Fibroblast of skin of abdomen (primary cell): ENCODE results near the gene RAPGEF1.
"Not testable (repeated sequence)": the region's sequence is repeated elsewhere in the genome, so short reads cannot be mapped to it uniquely, and the experiment has no call there.

ENCODE experiments used
- DNase-seq: peaks from one replicate; pipeline ENCODE4 v3.0.0-alpha.2; 2013

The RAPGEF1 gene

GRCh38 chr9:131668439-131669268 is 71.2 kb downstream of the RAPGEF1 start:
- DNase-seq = peak; percentile 68

- DNase-seq = no peak
Measured at GRCh38 chr9:131668057-131668438, 71.8 kb downstream of the RAPGEF1 start.

GRCh38 chr9:131667576-131667975 is 72.3 kb downstream of the RAPGEF1 start:
- DNase-seq = no peak

GRCh38 chr9:131666774-131667173 is 73.1 kb downstream of the RAPGEF1 start:
- DNase-seq = no peak

GRCh38 chr9:131666029-131666428 is 73.8 kb downstream of the RAPGEF1 start:
- peak; percentile 16 for DNase-seq

DNA sequence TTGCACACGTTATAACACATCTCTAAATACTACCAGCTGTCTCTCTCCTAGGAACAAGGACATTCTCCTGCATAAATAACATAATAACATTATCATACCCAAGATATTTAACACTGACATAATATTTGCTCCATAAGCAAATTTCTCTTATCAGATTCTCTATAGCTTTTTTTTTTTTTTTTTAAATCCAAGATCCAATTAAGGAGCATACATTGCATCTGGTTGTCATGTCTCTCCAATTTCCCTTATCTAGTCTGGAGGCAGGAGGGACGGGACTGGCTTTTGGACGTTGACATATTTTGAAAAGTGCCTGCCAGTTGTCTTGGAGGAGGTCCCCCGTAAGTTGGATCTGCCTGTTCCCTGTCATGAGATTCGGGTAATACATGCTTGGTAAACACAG is 76.6 kb downstream of the RAPGEF1 start:
- no peak for DNase-seq

DNA sequence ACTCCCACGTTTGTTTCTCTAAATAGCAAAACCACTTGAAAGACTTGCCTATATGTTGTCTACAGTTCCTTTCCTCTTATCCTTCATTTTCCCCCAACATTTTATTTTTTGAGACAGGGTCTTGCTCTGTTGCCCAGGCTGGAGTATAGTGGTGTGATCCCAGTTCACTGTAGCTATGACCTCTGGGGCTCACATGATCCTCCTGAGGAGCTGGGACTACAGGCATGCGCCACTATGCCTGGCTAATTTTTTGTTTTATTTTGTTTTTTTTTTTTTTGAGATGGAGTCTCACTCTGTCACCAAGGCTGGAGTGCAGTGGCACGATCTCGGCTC is 77.6 kb downstream of the RAPGEF1 start:
- not testable (repeated sequence) for DNase-seq

DNA sequence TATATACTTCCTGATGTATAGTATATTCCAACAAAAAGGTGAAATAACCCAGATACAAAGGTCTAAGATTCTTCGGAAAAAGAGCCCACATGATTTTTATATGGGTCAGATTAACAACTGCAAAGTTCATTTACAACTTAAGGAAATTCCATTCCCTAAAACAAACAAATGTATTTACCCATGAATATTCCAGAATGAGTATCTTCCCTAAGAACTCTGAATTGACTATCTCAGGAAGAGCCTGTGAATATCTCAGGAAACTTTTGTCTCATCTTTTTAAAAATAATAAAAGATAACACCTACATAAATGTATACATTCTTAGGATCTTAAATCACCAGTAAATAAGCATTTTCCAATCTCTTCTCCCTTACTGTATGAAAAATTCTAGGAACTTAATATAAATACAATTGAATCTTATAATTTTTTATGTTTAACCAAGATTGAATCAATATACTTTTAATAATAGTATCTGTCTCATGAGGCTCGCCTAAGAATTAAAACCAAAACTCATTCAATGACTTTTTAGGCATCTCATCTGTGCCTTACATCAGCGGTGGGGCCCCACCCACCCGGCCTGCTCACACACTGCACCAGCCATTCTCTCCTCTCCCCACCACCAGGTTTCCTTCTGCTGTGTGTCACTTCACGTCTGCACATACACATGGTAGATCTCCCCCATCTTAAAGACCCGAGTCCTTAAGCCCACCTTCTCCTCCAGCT is 78.1 kb downstream of the RAPGEF1 start:
- DNase-seq = no peak

DNA sequence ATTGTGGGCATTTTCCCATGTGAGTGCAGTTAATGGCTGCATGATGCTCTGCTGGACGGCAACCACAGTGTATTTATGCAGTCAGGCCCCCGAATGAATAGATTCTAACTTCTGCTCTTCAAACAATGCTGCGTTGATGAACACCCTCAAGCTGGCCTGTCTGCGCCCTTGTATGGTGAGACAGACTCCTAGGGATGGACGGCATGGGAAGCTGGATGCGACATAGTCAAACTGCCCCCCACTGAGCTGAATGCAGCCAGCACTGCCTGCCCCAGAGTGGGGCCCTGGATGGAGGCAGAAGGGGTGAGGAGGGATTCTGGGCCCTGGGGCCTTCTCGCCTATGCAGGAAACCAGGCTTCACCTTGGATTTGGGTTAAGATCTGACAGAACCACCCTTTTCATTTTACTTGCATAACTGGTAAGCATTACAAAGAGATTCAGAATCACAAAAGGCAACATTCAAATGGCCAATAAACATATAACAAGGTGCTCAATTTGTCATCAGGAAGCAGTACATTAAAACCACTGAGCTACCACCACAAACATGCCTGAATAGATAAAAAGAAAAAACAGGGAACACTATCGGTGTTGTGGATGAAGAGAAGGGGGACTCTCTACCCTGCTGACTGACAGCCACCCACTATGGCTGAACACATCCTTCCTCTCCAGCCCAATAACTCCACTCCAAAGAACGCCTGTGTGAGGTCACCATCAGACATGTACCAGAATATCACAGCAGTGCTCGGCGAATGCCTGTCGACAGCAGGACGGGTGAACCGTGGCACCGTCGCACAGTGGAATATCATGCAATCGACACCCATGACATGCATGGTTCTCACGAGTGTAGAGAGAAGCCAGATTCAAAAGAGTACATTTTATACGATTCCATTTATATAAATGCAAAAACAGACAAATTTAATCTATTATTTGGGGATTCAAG is 79.1 kb downstream of the RAPGEF1 start:
- DNase-seq = no peak

GRCh38 chr9:131658377-131659129 is 81.3 kb downstream of the RAPGEF1 start:
- DNase-seq = peak; percentile 83

DNA sequence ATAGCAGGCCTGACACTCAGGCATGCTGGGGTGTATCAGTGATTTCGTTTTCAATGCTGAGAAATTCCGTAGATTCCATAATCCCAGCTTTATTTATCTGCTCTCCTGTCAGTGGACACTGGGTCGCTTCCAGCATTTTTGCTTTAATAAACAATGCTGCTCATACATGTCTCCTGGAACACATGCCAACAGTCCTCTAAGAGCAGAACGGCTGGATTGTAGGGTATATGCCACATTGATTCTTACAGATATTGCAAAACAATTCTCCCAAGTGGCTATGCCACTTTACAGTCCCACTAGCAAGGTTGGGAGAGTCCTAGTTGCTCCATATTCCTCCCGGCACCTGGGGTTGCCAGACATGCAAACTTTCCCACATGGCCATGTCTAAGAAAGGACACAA is 81.9 kb downstream of the RAPGEF1 start:
- peak; percentile 67 for DNase-seq

DNA sequence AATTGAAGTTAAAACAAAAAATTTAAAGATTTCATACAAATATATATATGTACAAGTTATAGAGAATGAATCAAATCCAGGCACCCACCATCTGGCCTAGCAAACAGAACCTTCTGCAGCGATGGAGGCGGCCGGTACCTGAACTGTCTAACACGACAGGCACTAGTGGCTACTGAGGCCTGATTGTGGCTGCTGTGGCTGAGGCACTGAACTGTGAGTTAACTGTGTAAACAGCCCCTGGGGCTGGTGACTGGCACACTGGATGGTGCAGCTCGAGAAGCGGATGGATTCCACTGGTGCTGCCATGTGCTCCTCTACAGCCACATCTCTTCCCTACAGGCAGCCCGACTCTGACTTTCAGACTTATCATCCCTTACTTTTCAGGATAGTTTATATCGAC is 82.4 kb downstream of the RAPGEF1 start:
- DNase-seq = no peak

DNA sequence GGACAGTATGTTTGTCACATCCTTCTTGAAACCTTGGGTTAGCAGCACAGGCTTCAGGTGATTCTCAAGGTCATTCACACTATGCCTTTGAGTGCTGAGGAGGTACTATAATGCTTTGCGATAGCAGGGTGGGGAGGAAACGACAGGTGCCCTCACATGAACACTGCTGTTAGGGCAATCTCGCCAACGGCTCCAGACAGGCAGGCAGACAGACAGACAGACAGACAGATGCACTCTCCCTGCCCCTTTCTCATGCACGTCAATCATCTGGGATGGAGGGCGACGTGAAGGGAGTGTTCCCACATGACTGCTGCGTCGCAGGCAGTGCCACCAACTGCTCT is 82.9 kb downstream of the RAPGEF1 start:
- no peak for DNase-seq

GRCh38 chr9:131656356-131657036 is 83.4 kb downstream of the RAPGEF1 start:
- no peak for DNase-seq

- not testable (repeated sequence) for DNase-seq
Measured at GRCh38 chr9:131654369-131654768, 85.5 kb downstream of the RAPGEF1 start.

- DNase-seq = no peak
Measured at GRCh38 chr9:131651599-131651998, 88.3 kb downstream of the RAPGEF1 start.

DNA sequence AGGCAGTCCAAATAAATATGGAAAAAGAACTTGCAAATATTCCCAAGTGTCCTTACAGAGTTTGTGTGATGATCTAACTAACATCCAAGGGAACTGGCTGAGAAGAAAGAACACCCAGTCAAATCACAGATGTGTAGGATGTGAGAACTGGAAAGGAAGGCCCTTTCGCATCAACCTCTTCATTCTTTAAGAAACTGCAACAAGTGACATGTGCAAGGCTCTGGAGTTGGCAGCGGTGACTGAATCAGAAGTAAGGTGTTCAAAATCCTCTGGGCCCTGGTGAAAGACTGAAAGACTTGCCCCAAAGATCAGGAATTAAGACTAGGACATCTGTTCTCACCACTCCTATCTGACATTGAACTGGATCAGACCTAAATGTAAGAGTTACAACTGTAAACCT is 88.7 kb downstream of the RAPGEF1 start:
- no peak for DNase-seq

DNA sequence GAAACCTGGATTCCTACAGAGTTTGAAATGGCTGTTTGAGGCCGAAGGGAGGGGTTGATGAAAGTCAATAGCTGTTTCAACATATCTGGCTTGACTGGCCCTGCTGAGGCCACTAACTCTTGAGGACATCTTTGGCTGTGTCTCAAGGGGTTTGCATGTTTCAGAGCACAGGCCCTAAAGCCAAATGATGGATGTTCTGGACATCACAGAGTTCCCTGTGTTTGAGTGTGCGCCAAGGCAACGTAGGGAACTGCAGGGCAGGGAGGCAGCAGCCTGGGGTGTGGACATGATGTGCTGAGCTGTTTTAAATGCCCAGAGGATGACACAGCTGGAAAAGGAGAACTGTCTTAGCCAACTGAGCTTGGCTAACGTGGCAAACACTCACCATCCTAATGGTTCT is 89.6 kb downstream of the RAPGEF1 start:
- no peak for DNase-seq

- DNase-seq = no peak
Measured at GRCh38 chr9:131649646-131650045, 90.2 kb downstream of the RAPGEF1 start.

DNA sequence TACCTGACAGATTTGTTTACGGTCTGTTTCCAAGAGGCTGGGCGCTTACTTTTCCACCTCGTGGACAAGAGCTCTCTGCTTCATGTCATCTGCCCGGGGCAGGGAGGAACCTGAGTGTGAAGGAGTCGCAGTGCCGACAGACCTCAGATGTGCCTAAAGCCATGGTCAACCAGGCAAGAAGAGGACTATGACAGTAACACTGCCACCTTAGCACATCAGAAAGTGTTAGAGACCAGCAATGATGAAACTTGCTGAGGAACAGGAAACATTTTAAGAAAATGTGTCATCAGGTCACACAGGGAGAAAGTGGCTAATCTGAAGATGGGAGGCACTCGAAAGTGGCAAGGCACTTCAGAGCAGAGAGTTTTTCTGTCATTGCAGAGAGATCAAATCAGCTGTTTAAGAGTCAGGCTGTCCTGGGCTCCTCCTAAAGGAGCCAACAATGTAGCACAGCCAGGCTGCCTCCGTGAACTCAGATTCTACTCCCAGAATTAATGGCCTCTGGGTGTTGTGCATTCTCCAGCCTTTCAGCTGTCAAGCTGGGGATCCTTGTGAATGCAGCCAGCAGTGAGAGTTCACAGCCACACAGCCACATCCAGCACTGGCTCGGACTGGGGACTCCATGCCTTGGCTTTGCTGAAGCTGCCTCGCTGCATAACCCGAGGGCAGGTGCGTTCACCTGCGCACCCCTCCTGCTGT is 94.6 kb downstream of the RAPGEF1 start:
- DNase-seq = no peak

DNA sequence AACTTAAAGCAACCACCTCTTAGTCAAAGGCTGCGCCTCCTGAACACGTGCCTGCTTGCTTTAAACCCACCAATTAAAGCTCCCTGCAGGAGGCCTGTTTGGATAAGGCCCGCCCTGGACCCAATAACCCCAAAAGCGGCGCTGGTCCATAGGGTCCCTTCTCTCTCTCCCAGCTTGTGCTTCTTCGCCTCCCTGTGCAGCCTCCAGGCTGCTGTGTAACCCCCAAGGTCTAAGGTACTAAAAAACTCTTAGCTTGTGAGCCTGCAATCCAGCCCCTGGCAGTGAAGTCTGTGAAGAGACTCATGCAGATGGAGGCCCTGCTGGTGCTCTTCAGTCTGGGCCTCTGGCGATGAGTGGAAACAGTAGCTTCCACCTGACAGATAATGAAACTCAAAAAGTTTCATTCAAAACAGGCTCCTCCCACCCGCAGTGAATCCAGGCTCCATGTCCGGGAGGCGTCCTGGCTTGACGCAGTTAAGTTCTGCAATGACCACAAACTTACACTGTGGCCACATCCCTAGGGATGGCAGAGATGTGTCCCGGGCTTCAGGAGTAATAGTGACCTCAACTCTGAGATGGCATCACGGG is 97.3 kb downstream of the RAPGEF1 start:
- no peak for DNase-seq
